HepG2 (cell line): ENCODE measurements around the gene PPIA.

Source experiments
- ARID3A ChIP-seq: IDR thresholded peaks from 2 replicates; pipeline ENCODE4 v1.6.1; 2012; ENCODE audit warnings: low read depth, low read length, improper control_type of control experiment
- CTCF ChIP-seq: sonication (generic); formaldehyde crosslinking; IDR thresholded peaks from 2 replicates; pipeline ENCODE4 v1.5.0; 2020; ENCODE audit warnings: mild to moderate bottlenecking, missing genetic modification reagents, moderate library complexity
- KDM4B ChIP-seq: sonication (generic); formaldehyde crosslinking; IDR thresholded peaks from 2 replicates; pipeline ENCODE4 v1.4.0; 2020; ENCODE audit warnings: missing genetic modification reagents
- NFATC3 ChIP-seq: sonication (generic); formaldehyde crosslinking; IDR thresholded peaks from 2 replicates; pipeline ENCODE4 v1.5.1; 2020; ENCODE audit warnings: mild to moderate bottlenecking, missing genetic modification reagents
- SP2 ChIP-seq: sonication (generic); formaldehyde crosslinking; IDR thresholded peaks from 2 replicates; pipeline ENCODE4 v1.5.1; 2020; ENCODE audit warnings: mild to moderate bottlenecking, missing genetic modification reagents
- USF2 ChIP-seq, 2 experiments: sonication (generic) in 1 of 2; formaldehyde crosslinking in 1 of 2; IDR thresholded peaks; 2 replicates each; pipeline versions ENCODE4 v1.5.1 to v1.6.1; 2011 to 2020; ENCODE audit warnings: borderline replicate concordance in 1 of 2, low read depth in 1 of 2, low read length in 1 of 2, mild to moderate bottlenecking in 1 of 2, missing genetic modification reagents in 1 of 2, moderate library complexity in 1 of 2
- YY1 ChIP-seq: IDR thresholded peaks from 2 replicates; pipeline ENCODE4 v1.6.1; 2011; ENCODE audit warnings: low read length, low read depth, moderate library complexity, mild to moderate bottlenecking; ENCODE audit not compliant: insufficient read depth, insufficient replicate concordance
- ZHX2 ChIP-seq, 2 experiments: sonication (generic) in 1 of 2; formaldehyde crosslinking in 1 of 2; IDR thresholded peaks; 2 replicates each; pipeline versions ENCODE4 v1.6.1 to v1.9.0; 2014 to 2022; ENCODE audit warnings: antibody characterized with exemption in 1 of 2, borderline replicate concordance in 1 of 2, inconsistent platforms in 1 of 2, low read depth in 1 of 2, missing genetic modification reagents in 1 of 2
- ZNF274 ChIP-seq: sonication (generic); formaldehyde crosslinking; IDR thresholded peaks from 2 replicates; pipeline ENCODE4 v1.5.1; 2020; ENCODE audit warnings: mild to moderate bottlenecking, missing genetic modification reagents
- ZNF580 ChIP-seq: IDR thresholded peaks from 2 replicates; pipeline ENCODE4 v1.6.1; 2016; ENCODE audit warnings: low read depth, borderline replicate concordance
- ZNF784 ChIP-seq: sonication (generic); formaldehyde crosslinking; IDR thresholded peaks from 2 replicates; pipeline ENCODE4 v1.5.1; 2020; ENCODE audit warnings: missing genetic modification reagents, mild to moderate bottlenecking, borderline replicate concordance
- TF ChIP-seq, protein P1 (sequence below): sonication (generic); formaldehyde crosslinking; IDR thresholded peaks from 2 replicates; pipeline ENCODE4 v1.8.0; 2022; ENCODE audit warnings: missing genetic modification reagents, mild to moderate bottlenecking, moderate library complexity, borderline replicate concordance

DNA sequence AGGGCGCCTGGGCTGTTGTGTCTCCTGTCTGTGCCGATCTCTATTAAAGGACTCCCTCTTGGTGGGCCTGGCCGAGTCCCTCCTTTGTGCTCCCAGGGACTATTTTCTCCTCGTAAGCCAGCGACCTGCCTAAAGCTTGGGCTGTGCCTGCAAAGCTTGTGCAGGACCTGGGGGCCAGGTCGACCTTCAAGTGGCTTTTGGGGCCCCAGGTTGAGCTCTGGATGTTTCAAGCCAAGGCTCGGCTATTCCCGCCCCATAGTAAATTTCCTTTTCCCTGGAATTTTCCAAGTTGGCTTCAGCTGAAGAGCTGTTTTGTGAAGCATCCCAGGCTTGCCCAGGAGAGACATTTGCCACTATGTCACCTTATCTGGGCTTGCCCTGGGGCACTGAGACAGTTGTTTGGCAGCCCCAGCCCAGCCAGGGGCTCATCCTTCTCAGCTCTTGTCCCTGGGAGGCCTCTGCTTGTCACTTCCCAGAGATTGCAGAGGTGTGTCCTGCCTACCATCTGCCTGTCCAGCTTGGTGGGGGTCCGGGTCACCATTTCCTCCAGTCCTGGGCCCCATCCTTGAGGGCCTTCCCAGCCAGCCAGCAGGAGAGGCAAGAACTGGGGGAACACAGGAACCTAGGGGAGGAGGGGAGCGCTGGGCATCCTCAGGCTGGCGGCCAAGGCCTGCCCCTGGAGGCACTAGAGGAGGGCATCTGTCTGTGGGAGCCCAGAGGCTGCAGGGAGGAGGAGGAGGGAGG, 27.7 kb upstream of the PPIA start:
- TF ChIP-seq CTCF, result no peak
- TF ChIP-seq ZNF274 (CRISPR knock-in tag), result no peak
- no peak for TF ChIP-seq ARID3A
- no peak for TF ChIP-seq ZHX2 (IDR thresholded peaks at IDR 0.05; ENCODE audit: low read depth)
- TF ChIP-seq ZHX2 (CRISPR knock-in tag; IDR thresholded peaks at IDR 0.05; ENCODE audit: borderline replicate concordance), result no peak
- TF ChIP-seq ZNF580 (CRISPR knock-in tag), result no peak
- TF ChIP-seq USF2 (IDR thresholded peaks at IDR 0.05; ENCODE audit: low read depth, low read length), result no peak
- no peak for TF ChIP-seq USF2 (CRISPR knock-in tag; IDR thresholded peaks at IDR 0.05; ENCODE audit: borderline replicate concordance)
- no peak for TF ChIP-seq NFATC3 (CRISPR knock-in tag)
- no peak for TF ChIP-seq KDM4B
- TF ChIP-seq SP2, result no peak
- no peak for TF ChIP-seq ZNF784 (CRISPR knock-in tag)
- TF ChIP-seq YY1, result no peak
- TF ChIP-seq, protein P1, sequence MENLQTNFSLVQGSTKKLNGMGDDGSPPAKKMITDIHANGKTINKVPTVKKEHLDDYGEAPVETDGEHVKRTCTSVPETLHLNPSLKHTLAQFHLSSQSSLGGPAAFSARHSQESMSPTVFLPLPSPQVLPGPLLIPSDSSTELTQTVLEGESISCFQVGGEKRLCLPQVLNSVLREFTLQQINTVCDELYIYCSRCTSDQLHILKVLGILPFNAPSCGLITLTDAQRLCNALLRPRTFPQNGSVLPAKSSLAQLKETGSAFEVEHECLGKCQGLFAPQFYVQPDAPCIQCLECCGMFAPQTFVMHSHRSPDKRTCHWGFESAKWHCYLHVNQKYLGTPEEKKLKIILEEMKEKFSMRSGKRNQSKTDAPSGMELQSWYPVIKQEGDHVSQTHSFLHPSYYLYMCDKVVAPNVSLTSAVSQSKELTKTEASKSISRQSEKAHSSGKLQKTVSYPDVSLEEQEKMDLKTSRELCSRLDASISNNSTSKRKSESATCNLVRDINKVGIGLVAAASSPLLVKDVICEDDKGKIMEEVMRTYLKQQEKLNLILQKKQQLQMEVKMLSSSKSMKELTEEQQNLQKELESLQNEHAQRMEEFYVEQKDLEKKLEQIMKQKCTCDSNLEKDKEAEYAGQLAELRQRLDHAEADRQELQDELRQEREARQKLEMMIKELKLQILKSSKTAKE (CRISPR knock-in tag), result no peak
